Right renal pelvis (tissue), 4 donors: Measurements from ENCODE around the gene KCNH2. TPM values are rescaled to one million over a fixed set of nuclear protein-coding genes. Genes with fewer than 3 reads are reported as not detected.

Experiments
- DNase-seq, 4 donors: peaks; one replicate each; pipeline ENCODE4 v3.0.0-alpha.2; 2013; ENCODE audit warnings: low read depth in 4 of 4, low spot score in 3 of 4, missing footprints in 1 of 4
- polyA plus RNA-seq, 4 donors: library from polyadenylated mRNA; unstranded; fragments of 120-200 nt; gene quantifications; one replicate each; pipeline ENCODE4 v1.2.1, GENCODE V29; 2013; ENCODE audit not compliant: insufficient read length in 4 of 4

KCNH2 gene
- polyA plus RNA-seq, 4 donors, result 14.3 to 26.1 (median 17.7) TPM

DNA sequence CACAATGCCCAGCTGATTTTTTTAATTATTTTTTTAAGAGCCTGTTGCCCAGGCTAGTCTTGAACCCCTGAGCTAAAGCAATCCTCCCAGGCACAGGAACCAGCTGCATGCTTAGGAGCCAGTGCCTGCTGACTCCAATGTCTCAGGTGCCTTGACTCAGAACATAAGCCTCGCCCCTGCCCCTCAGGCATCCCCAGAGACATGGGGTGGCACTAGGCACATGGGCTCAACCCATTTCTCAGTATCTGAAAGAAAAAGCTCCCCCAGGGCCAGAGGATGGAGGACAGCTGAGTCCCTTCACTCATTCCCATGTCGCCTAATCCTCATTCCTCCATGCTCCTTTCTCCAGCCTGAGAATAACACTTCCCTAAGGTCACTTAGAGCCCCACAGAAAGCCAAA lies 39.1 kb downstream of the KCNH2 start:
- DNase-seq, result no peak

DNA sequence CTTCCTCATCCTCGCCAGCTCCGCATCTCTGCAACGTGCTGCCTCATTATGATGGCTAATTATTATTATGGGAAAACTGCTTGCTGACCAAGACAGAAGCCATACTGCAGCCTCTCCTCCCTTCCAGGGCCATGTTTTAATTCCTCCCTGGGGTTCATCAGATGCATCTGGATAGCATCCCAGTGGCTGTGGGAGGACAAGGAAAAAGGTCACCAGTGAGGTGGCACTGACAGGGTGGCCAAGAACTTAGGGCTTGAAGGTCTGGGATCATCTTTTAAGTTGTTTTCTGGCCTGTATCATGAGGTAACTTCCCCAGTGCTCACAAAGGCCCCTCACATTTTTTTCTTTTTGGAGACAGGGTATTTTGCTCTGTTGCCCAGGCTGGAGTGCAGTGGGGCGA lies 39.6 kb downstream of the KCNH2 start:
- DNase-seq, result no peak

DNA sequence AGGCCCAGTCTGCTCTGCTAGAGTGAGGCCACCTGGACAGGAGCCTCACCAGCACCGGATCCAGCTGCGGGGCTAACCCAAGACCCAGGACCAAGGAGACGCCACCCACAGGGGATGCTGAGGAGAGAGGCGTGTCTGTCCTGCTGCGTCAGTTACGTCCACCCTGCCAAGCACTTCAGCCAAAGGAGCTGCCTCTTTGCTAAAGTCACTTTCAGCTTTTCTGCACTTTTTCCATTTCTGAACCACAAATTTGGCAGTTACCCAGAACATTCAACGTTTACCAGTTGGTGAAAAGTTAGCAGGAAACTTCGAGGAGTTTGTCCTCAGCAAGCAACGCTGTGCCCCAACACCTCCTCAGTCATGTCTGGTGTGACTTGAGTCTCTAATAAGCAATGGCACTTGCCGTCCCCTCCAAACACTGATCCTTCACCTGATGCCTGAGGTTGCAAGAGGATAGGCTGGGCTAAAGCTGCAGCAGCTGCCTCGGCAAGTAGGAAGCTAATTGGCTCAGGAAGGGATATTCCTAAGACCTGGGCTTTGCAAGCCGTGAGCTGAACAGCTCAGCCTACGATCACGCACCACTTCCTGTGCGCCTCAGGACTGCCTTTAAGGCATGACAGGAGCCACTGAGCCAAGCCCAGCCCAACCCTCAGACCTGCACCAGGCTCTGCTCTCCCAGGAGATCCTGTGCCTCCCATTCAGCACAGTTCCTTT lies 40.1 kb downstream of the KCNH2 start:
- DNase-seq, result no peak

DNA sequence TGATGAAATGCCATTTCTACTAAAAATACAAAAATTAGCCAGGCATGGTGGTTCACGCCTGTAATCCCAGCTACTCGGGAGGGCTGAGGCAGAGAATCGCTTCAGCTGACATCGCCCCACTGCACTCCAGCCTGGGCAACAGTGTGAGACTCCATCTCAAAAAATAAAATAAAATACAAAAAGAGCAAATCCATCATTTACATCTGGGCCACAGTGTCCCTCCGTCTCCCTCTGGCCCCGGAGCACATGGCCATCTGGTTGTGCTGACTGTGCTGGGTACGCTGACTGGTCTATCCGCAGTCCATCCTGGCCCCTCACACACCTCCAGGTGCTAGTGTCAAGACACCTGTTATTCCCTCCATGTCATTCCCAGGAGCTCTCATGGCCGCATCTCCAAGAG lies 42.1 kb downstream of the KCNH2 start:
- DNase-seq, result no peak

DNA sequence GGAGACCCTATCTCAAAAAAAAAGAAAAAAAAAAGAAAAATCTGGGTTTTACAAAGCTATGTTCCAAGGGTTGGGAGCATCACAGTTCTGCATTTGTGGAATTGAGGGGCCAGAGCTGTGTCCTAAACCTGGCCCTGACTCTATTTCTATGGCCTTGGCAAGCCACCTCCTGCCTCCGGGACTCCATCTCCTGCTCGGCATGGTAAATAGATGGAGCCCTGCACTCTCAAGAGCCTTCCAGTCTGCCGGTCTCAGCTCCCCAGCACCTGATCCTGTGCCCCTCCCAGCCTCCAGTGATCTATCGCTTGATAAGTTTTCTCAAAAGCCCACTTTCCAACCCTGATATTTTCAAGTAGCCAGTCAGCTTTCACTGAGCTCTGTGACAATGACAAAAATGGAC lies 43.0 kb downstream of the KCNH2 start:
- no peak for DNase-seq

DNA sequence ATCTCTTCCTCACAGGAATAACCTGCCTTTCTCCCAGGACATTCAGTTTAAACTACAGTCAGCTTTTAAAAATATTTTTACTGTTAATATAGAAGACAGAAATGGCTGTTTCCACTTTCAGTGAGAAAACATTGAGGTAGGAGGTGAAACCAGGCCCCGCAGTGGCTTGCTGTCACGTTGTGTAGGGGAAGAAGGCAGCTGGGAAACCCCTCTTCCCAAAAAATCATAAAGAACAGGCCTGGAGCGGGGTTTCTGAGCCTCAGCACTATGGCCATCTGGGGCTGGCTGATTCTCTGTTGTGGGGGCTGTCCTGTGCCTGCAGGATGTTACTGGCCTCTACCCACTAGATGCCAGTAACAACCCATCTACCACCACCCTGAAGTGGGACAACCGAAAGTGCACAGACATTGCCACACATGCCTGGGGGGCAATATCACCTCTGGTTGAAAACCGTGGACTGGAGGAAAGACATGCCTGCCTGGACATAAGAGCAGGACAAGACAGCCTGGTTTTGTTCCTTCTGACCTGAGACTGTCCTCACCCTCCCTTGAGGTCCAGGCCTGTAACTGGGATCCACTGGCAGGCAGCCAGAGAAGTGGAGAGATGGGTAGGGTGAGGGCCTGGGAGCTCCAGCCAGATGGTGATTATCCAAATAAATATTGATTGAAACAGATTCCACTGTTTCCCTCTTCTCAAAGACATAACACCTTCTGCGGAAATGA lies 43.9 kb downstream of the KCNH2 start:
- no peak for DNase-seq

DNA sequence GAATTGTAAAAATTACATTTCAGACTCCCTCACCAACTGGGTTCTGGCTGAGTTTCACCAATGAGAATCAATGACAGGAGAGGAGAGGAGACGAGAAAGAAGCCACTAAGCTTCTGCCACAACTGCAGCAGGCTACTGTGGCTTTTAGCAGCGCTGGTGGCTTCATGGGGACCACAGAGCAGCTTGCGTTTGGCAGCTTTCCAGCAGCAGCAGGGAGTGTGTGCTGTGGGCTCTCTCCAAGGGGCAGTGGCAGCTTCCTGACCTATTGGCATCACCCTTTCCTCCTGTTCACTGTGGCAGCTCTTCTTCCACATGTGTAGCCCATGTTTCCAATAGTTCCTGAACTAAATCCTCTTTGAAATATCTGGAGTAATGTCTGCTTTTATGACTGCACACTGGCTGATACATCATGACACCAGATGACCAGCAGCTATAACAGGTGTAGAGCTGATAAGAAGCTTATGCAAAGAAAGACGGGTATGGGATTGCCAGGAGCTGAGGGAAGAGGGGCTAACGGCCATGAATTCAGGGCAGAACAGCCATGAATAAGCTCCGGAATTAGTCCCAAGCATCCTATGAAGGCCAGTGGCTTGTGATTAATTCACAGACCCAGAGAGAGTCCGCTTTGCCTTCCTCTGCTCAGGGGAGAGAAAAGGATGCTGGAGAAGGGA lies 46.8 kb downstream of the KCNH2 start:
- no peak for DNase-seq

DNA sequence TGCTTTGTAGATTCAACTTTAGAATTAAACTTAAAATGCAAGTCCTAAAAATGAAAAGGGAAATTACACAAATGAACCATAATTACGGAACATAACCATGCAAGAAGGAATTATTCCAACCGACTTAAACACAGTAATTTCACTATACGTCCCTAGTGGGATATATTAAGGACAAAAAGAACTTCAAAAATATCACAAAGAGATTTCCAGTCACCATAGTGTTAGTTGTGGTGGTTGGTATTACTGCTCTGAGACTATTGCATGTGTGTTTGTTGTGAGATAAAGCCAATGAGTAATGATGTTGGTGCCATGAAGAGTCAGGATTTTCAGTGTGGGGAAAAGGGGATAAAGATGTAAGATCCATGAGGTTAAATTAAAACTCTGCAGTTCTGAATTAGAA lies 49.6 kb downstream of the KCNH2 start:
- no peak for DNase-seq

DNA sequence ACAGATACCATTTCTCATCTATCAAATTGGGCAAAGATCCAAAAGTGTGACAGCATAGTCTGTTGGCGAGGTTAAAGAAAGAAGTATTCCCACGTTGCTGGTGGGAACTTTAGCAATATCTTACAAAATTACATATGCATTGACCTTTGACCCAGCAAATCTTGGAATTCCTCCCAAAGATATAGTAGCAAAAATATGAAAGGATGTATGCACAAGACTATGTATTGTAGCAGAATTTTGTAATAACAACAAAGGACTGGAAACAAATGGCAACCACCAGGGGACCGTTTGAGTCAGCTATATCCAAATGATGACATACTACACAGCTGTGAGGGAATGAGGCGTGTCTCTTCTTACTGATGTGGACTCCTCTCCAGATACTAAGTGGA lies 50.2 kb downstream of the KCNH2 start:
- no peak for DNase-seq

DNA sequence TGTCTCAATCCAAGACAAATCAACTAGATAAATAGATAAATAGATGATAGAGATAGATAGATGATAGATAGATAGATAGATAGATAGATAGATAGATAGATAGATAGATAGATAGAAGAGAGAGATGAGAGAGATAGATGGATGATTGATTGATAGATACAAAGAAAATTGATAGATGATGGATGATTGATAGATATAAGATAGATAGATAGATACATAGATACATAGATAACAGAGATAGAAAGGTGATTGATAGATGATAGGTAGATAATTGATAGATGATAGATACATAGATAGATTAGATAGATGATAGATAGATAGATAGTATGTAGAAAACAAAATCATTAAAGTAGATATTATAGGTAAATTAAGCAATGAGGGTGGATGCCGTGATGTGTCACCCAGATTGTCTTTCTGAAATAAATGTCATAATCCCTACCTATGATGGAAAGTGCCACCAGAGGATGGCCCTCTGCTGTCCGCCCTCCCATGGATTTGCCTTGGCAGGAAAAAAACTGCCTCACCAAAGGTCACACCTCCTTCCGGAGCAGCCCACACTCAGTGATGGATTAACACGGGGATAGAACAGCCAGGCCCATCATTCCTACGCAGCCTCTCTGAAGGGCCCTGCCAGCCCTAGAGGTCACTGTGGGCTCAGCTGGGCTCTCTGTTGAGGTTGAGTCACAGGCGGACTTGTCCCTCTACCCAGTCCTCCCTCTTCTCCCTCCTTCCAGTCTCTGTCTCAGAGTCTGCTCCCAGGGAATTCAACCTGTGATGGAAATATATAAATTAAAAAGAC lies 50.8 kb downstream of the KCNH2 start:
- no peak for DNase-seq

DNA sequence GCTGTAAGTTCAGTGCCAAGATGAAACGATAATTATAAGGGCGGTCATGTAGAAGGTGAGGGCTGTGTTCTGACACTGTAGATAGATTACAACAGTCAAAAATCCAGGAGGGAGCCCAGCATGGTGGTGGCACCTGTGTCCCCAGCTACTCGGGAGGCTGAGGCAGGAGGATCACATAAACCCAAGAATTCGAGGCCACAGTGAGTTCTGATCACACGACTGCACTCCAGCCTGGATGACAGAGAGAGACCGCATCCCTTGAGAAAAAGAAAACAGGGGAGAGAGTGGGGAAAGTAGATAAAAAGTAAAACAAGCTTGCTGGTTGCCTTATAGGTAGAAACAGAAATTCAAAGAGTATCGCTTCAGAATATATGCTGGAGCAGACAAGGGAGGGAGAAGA lies 52.1 kb downstream of the KCNH2 start:
- no peak for DNase-seq

DNA sequence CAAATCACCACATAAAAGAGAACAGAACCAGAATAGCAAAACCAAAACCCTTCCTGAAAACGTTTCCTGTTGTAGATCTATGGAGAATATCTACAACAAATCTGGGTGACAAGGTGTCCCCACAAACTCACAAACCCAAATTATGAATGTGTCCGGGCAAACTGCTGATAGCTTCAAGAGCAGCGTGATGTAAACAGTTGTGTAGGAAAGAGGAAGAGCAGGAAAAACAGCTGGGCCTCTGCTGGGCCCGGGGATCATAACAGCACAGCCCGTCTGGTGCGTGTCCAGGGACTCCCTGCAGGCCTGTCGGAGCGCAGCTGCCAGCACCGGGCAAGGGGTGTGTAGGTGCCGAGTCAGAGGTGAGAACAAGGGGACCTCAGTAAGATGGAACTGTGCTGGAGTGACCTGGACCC lies 53.7 kb downstream of the KCNH2 start:
- no peak for DNase-seq

DNA sequence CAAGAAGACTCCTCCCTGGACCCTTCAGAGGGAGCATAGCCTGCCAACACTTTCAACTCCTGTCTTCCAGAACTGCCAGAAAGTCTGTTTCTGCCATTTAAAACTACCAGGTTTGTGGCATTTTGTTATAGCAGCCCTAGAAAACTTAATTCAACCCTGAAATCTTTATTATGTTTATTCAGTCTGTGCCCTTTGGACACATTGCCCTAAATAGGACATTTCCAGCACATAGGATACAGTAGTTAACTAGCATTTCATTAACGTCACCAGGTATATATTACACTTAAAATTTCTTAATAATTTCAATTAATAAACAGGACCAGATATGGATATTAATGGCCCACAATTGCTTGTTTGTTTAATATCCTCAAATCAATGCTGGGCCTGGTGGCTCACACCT lies 54.3 kb downstream of the KCNH2 start:
- DNase-seq, result no peak

DNA sequence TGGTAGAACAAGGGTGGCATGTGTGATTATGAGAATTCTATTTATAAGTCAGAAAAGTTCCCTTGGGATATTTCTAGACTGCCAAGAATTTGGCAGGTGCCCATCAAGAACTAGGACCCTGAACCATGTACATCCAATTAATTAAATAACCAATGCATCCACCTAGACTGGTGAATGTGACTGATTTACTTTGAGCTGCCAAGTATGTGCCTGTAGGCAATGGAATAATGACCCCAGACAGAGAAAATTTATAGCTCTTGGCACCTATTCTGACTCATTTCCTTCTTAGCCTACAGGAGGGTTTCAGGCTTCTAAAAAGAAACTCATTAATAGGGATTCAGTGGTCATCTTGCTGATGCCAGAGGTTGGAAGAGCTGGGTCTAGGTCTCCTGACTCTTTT lies 54.9 kb downstream of the KCNH2 start:
- no peak for DNase-seq

DNA sequence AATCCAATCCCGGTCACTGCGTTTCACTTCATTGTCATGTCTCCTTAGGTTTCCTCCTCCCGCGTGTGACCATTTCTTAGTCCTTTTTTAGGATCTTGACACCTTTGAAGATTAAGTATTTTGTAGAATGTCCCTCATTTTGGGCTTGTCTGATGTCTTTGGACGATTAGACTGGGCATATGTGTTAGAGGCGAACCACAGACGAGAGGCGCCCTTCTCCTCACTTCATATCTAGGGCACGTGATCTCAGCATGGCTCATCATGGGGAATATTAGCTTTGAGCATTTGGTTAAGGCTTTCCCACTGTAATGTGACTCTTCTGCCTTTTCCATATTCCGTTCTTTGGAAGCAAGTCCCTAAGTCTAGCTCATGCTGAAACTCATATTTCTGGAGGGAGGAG lies 59.0 kb downstream of the KCNH2 start:
- no peak for DNase-seq

DNA sequence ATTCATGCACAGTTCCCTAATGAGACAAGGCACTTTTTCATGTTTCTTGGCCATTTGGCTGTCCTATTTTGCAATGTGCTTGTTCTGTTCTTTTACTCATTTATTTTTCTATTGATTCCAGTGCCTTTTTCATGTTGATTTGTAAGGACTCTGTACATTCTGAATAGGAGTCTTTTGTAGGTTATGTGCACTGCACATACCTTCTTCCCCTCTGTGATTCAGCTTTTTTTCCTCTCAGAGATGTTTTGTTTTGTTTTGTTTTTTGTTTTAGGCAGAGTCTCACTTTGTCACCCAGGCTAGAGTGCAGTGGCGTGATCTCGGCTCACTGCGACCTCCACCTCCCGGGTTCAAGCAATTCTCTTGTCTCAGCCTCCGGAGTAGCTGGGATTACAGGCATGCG lies 59.7 kb downstream of the KCNH2 start:
- no peak for DNase-seq

DNA sequence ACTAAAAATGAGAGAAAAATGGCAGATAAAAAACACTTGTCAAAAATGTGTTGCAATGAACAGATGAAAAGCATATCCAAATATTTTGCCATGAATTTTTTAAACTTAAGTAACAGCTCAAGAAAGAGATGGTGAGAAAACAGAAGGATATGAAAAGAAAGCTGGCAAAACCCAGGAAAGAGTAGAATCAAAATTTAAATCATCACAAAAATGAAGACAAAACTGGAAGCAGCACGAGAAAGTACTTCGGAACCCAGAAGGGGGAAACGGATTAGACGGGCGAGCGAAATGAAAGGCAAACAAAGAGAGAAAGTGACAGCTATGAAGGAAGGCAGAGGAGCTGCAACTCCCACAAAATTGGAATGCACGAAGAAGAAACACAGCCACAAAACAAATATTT lies 60.2 kb downstream of the KCNH2 start:
- no peak for DNase-seq

DNA sequence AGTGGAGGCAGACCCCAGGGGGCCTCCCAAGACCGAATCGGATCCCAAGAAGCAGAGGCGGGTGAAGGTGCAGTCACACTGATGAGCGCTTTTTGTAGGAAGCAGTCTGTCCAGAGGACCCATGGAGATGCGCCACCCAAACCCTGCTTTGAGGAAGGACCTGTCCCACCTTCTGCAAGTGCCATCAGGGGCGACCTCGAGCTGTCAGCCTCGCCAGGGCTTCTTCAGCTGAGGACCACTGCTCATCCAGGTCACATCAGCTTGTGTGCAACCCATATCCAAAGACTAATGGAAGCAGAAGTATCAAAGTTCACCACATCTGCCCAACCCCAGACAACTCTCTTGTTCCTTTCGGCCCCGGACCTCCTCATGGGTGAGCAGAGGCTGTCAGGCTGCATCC lies 61.5 kb downstream of the KCNH2 start:
- no peak for DNase-seq

DNA sequence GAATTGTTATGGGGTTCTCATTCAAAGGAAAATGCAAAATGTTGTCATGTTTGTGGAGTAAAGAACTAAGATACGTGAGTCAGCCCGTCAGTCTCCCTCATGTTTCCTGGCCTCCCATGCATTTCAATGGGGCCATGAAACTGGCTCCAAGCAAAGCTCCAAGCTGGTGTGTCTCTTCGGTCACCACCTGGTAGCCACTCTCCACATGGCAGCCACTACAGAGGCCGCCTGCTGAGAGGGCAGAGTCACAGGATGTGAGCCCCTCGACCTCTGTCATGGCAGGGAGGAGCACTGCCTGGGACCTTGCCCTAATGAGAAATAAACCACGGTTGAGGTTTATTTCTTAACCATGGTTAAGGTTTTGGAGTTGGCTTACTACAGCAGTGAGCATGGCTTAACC lies 63.2 kb downstream of the KCNH2 start:
- DNase-seq, result no peak

DNA sequence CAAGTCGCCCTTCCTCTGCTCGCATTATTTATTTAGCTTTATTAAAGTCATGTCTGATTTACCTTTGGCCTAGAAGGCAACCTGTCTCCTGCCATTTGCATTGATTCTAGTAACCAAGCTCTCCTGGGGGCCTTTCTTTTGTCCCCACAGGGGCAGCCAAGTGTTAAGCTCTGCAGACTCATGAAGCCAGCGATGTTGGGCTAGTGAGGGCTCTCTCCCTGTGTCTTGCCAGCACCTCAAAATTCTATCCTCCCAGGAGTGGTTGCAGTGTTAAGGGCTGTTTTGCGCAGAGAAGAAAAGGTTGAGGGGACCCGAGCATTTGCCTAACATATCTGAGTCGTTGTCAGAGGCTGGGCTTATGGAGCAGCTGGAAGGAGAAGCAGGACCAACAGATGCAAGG lies 63.9 kb downstream of the KCNH2 start:
- no peak for DNase-seq

DNA sequence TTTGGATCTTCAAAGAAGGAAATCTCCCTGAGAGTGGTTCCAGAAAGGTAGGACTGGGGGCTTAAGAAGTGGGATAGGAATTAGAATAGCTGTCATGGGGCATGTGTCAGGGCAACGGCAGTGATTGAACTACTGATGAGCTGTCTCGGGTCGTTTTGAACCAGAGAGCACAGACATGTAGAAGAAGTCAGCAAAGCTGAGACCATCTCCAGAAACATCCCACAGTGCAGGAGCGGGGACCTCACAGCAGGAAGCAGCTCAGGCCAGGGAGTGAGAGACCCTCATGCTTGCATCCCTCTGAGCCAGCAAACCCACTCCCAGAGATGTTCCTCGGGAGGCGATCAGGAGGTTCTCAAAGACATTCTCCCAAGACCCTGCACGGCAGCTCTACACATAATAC lies 65.7 kb downstream of the KCNH2 start:
- DNase-seq, result no peak
